Esophagus (tissue), 2 donors: ENCODE results near the gene BAG5. TPM values are rescaled to one million over a fixed set of nuclear protein-coding genes. Genes with fewer than 3 reads are reported as not detected.
A peak's percentile ranks its signal among the peaks of the same experiment; 100 is the strongest.
"Not testable (repeated sequence)": the region's sequence is repeated elsewhere in the genome, so short reads cannot be mapped to it uniquely, and the experiment has no call there.

ENCODE experiments used
- H3K27ac ChIP-seq, 2 donors: one replicate each; pipeline ENCODE4 v1.5.1; 2013; ENCODE audit warnings: low read depth in 2 of 2, mild to moderate bottlenecking in 2 of 2, inconsistent platforms in 1 of 2, low read length in 1 of 2, moderate library complexity in 1 of 2
- H3K27me3 ChIP-seq, 2 donors: one replicate each; pipeline ENCODE4 v1.6.1; 2013; ENCODE audit warnings: low read length in 2 of 2, control low read depth in 1 of 2, mild to moderate bottlenecking in 1 of 2; ENCODE audit not compliant: insufficient read depth in 2 of 2, control insufficient read depth in 1 of 2
- H3K36me3 ChIP-seq, 2 donors: one replicate each; pipeline ENCODE4 v1.6.1; 2013; ENCODE audit warnings: low read length in 1 of 2; ENCODE audit not compliant: control insufficient read depth in 2 of 2, insufficient read depth in 2 of 2
- H3K4me1 ChIP-seq, 2 donors: one replicate each; pipeline ENCODE4 v1.6.1; 2013; ENCODE audit warnings: low read length in 1 of 2; ENCODE audit not compliant: control insufficient read depth in 2 of 2, insufficient read depth in 2 of 2
- H3K4me3 ChIP-seq, 2 donors: one replicate each; pipeline ENCODE4 v1.5.1; 2013; ENCODE audit warnings: low read length in 2 of 2, mild to moderate bottlenecking in 2 of 2, low read depth in 1 of 2, moderate library complexity in 1 of 2
- H3K9me3 ChIP-seq, 2 donors: one replicate each; pipeline ENCODE4 v1.6.1; 2013; ENCODE audit warnings: mild to moderate bottlenecking in 2 of 2, low read depth in 1 of 2, low read length in 1 of 2, moderate library complexity in 1 of 2; ENCODE audit not compliant: control insufficient read depth in 2 of 2, insufficient read depth in 1 of 2
- WGBS, 2 donors: extraction: QIAGEN DNeasy Blood & Tissue Kit; methylation state at CpG; one replicate each; pipeline ENCODE4 v1.1.7; 2013; 5-methylcytosine and 5-hydroxymethylcytosine counted together
- polyA plus RNA-seq, 2 donors: library from polyadenylated mRNA; stranded (reverse); fragments of 200-250 nt; gene quantifications; one replicate each; pipeline ENCODE4 v1.2.3, GENCODE V29; 2013
- donor health status: healthy with polysubstance abuse.
- donor health status: Bipolar disorder and iron deficiency.

The BAG5 gene
- 10 to 100 TPM in 1 of 2 donors, 1 to 10 TPM in 1; 7.1 to 12.7 TPM for polyA plus RNA-seq

DNA sequence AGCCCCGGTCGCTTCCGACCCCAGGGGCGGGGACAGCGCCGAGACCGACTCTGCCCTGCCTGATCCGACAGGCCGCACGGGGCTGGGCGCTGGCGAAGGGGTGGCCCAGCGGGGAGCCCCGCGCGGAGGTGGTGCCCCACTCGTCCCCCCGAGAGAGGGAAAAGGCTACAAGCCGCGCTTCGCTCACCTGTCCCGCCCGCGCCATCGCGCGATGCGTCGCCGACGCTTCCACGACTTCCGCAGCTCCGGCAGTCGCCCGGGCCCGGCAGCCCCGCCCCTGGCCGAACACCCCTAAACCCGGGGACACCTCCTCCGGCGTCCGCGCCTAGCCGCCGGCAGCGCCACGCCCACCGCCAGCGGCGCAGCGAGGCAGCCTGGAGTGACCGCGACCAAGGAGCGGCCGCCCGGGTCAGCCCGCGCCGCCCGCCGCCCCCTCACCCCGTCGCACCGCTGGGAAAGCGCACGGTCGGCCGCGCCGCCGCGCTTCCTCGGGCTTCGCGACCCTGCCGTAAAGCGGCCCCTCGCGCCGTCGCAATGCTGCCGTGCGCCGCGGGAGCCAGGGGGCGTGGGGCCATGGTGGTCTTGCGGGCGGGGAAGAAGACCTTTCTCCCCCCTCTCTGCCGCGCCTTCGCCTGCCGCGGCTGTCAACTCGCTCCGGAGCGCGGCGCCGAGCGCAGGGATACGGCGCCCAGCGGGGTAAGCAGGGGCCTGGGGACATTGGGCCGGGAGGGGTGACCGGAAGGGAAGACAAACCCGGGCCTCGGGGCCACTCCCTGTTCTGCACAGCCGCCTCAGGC, at the start of gene BAG5, which contains the start of gene COA8:
Gene BAG5 (minus strand): TSS at position 229 of the 797 bp plus-strand sequence. CDS start 1,493 bp downstream, outside the sequence.
Gene COA8 (plus strand): TSS at position 532 of the 797 bp plus-strand sequence. CDS start 42 bp downstream, at position 574.
- H3K4me3 ChIP-seq = peak within 1 kb of the TSS; percentile 63 to 98
- no peaks in the 10 kb centered on the region for H3K9me3 ChIP-seq
- no peaks in the 10 kb centered on the region for H3K27me3 ChIP-seq
- H3K36me3 ChIP-seq = peaks cover 0 to 3% of the 10 kb centered on the region in 2 donors
- 0% methylated on average over 99 to 109 of the region's 109 CpGs for WGBS, 2 donors
- peak within 1 kb of the TSS; percentile 96 to 98 for H3K27ac ChIP-seq
- H3K4me1 ChIP-seq = peaks cover 2% of the 10 kb centered on the region in 2 donors

GRCh38 chr14:103611215-103611614, 48.8 kb upstream of the BAG5 start:
- WGBS, 2 donors = 94 to 95% methylated on average over 2 of the region's 2 CpGs
- no peaks in the 10 kb centered on the region for H3K36me3 ChIP-seq

DNA sequence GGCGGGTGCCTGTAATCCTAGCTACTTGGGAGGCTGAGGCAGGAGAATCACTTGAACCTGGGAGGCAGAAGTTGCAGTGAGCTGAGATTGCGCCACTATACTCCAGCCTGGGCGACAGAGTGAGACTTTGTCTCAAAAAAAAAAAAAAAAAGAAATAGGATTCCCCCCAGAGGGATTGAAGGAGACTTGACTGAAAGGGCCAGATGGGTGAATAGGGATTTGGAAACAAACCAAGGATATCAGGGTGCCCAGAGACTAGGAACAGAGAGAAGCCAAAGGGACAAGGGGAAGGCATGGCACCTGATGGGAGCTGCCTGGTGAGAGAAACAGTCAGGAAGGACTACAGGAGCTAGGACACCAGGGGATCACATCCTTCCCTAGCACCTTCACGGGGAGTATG, 46.6 kb upstream of the BAG5 start:
- not testable (repeated sequence) for H3K4me3 ChIP-seq, H3K27me3 ChIP-seq, H3K9me3 ChIP-seq, H3K27ac ChIP-seq, H3K4me1 ChIP-seq, H3K36me3 ChIP-seq
- 86% methylated on average over 4 of the region's 4 CpGs for WGBS, 2 donors

More at GRCh38 chr14:103611215-103611614, 48.8 kb upstream of the BAG5 start:
- no peaks in the 10 kb centered on the region for H3K27me3 ChIP-seq
- H3K9me3 ChIP-seq = peaks cover 4 to 8% of the 10 kb centered on the region in 2 donors
- peaks cover 4 to 7% of the 10 kb centered on the region in 2 donors for H3K4me1 ChIP-seq
- H3K27ac ChIP-seq = no peak overlapping the region
- no peak overlapping the region for H3K4me3 ChIP-seq

- H3K27me3 ChIP-seq = no peaks in the 10 kb centered on the region
- peaks cover 4 to 7% of the 10 kb centered on the region in 2 donors for H3K4me1 ChIP-seq
- peak overlapping the region in 1 of 2 donors; percentile 21 for H3K4me3 ChIP-seq
- H3K9me3 ChIP-seq = peaks cover 2 to 8% of the 10 kb centered on the region in 2 donors
- H3K36me3 ChIP-seq = no peaks in the 10 kb centered on the region
- WGBS, 2 donors = 32 to 34% methylated on average over 15 of the region's 15 CpGs
- no peak overlapping the region for H3K27ac ChIP-seq
These were observed 45.4 kb upstream of the BAG5 start for GRCh38 chr14:103607822-103608221.

- H3K4me3 ChIP-seq = peak overlapping the region in 1 of 2 donors; percentile 21
- no peaks in the 10 kb centered on the region for H3K36me3 ChIP-seq
- H3K27me3 ChIP-seq = no peaks in the 10 kb centered on the region
- WGBS, 2 donors = 3 to 5% methylated on average over 25 of the region's 25 CpGs
- H3K27ac ChIP-seq = no peak overlapping the region
- peaks cover 2 to 8% of the 10 kb centered on the region in 2 donors for H3K9me3 ChIP-seq
- peaks cover 4 to 7% of the 10 kb centered on the region in 2 donors for H3K4me1 ChIP-seq
These were observed 44.7 kb upstream of the BAG5 start for GRCh38 chr14:103606963-103607668.

GRCh38 chr14:103604620-103605019, 42.2 kb upstream of the BAG5 start:
- Histone ChIP-seq H3K27ac (no peak overlapping the region), H3K36me3 (no peaks in the 10 kb centered on the region), H3K9me3 (no peaks in the 10 kb centered on the region), H3K27me3 (no peaks in the 10 kb centered on the region), H3K4me1 (peaks cover 4 to 7% of the 10 kb centered on the region in 2 donors), H3K4me3 (no peak overlapping the region)
- WGBS, 2 donors = 85 to 96% methylated on average over 5 of the region's 5 CpGs

DNA sequence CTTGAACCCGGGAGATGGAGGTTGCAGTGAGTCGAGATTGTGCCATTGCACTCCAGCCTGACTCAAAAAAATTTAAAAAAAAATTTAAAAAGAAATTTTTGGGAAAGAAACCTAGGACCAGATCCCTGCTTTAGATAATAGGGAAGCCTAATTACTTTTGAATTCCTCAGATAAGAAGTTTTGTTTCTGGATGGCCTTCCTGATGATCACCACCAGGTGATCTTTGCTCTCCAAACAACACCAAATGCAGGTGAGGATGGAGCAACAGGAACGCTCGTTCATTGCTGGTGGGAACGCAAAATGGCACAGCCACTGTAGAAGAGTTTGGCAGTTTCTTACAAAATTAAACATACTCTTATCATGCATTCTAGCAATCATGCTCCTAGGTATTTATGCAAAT, 38.0 kb upstream of the BAG5 start:
- no peaks in the 10 kb centered on the region for H3K36me3 ChIP-seq
- no peak overlapping the region for H3K4me3 ChIP-seq
- H3K4me1 ChIP-seq = no peaks in the 10 kb centered on the region
- H3K27ac ChIP-seq = no peak overlapping the region
- H3K9me3 ChIP-seq = no peaks in the 10 kb centered on the region
- 96 to 97% methylated on average over 5 of the region's 5 CpGs for whole genome bisulfite sequencing, 2 donors
- no peaks in the 10 kb centered on the region for H3K27me3 ChIP-seq

GRCh38 chr14:103597623-103598377, 35.3 kb upstream of the BAG5 start:
- no peak overlapping the region for H3K27ac ChIP-seq
- H3K36me3 ChIP-seq = no peaks in the 10 kb centered on the region
- peaks cover 2 to 7% of the 10 kb centered on the region in 2 donors for H3K4me1 ChIP-seq
- WGBS, 2 donors = 77 to 80% methylated on average over 10 of the region's 10 CpGs
- no peak overlapping the region for H3K4me3 ChIP-seq
- no peaks in the 10 kb centered on the region for H3K27me3 ChIP-seq
- no peaks in the 10 kb centered on the region for H3K9me3 ChIP-seq

DNA sequence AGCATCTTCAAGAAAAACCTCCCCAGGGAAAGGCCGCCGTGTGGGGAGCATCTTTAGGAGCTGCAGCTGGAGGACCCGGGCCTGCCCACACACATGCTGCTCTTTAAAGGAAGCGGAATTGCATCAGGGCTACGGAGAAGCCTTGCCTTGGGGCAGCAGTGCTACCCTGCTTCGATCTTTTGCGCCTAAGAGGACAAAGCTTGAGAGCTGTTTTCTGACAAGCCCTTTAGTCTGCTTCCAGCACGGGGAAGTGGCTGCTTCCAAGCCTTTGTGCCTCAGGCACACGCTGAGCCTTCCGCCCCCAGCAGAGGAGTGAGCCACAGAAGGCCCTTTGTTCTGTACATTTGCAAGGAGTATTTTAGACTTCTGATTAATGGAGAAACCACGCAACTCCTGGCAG, 31.8 kb upstream of the BAG5 start:
- H3K36me3 ChIP-seq = peaks cover 0 to 3% of the 10 kb centered on the region in 2 donors
- H3K9me3 ChIP-seq = no peaks in the 10 kb centered on the region
- no peak overlapping the region for H3K4me3 ChIP-seq
- 32 to 60% methylated on average over 11 of the region's 11 CpGs for WGBS, 2 donors
- H3K27me3 ChIP-seq = no peaks in the 10 kb centered on the region
- H3K27ac ChIP-seq = peak overlapping the region; percentile 23 to 59
- H3K4me1 ChIP-seq = peaks cover 2 to 7% of the 10 kb centered on the region in 2 donors
